ENCODE data around the gene ME3.

ME3 gene

DNA sequence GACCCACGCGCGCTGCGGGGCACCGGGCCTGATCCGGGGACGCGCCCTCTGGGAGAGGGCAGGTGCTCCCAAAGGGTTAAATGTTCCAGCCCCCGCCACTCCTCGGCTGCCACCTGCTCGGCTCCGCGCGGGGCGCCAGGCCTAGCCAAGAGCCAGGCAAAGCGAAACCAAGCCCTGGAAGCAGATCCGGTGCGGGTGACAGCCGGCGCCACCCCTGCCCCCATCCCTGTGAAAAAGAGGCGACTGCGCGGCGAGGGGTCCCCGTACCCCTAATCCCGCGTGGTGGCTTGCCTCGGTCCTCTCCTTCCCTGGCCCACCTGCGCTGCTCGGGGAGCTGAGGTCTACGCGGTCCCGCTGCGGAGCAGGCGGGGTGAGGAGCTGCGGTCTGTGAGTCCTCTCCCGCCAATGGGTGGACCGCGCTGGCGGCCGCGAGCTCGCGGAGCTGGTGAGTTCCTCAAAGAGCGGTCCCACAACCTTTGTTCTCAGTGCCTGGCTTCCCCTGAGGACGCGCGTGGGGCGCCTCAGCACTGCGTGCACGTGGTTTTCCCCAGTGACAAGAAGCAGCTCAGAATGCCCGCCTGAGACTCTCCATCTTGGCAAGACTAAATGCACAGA, at the start of gene ME3:
TSS of gene ME3 (minus strand) at position 610 of the 615 bp plus-strand sequence.
- TF ChIP-seq, protein P1, sequence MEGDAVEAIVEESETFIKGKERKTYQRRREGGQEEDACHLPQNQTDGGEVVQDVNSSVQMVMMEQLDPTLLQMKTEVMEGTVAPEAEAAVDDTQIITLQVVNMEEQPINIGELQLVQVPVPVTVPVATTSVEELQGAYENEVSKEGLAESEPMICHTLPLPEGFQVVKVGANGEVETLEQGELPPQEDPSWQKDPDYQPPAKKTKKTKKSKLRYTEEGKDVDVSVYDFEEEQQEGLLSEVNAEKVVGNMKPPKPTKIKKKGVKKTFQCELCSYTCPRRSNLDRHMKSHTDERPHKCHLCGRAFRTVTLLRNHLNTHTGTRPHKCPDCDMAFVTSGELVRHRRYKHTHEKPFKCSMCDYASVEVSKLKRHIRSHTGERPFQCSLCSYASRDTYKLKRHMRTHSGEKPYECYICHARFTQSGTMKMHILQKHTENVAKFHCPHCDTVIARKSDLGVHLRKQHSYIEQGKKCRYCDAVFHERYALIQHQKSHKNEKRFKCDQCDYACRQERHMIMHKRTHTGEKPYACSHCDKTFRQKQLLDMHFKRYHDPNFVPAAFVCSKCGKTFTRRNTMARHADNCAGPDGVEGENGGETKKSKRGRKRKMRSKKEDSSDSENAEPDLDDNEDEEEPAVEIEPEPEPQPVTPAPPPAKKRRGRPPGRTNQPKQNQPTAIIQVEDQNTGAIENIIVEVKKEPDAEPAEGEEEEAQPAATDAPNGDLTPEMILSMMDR (IDR thresholded peaks at IDR 0.05; ENCODE audit: insufficient read depth, low read length, missing control alignments) = no peak
- H3K4me3 ChIP-seq (ENCODE audit: low read depth, low read length) = peak within 1 kb of the TSS; percentile 70
- DNase-seq (ENCODE audit: low read depth, low spot score) = no peak
- POLR2A ChIA-PET = interaction anchor here (0.7 to 1.5 kb wide), 2 partner anchors 10 to 75 kb away, joined by 4 to 6 read pairs; no protein-coding TSS in a partner anchor
- CTCF ChIA-PET = interaction anchor here (1.1 to 1.5 kb wide), 2 partner anchors 10 to 65 kb away, joined by 3 read pairs; no protein-coding TSS in a partner anchor

DNA sequence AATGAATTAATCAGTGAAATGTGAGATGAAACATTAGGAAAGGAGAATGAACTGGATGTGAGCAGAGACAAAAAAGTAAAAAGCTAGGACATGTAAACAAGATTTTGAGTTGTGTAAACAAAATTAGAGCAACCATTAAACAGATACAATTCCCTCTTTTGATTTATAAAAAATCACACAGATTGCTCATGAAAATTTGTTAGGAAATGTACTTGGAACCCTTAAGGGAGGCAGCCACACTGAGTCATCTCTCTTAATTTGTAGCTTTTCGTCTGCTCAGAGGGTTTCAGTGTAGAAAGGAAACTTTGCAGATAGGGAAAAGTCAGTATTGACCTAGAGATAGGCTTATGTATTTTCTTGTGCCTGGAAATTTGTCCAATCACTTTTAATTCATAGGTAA, 49.6 kb upstream of the ME3 start:
- no peak overlapping the region for H3K4me3 ChIP-seq (ENCODE audit: low read depth, low read length)
- DNase-seq (ENCODE audit: low read depth, low spot score) = no peak
- ChIA-PET POLR2A (interaction anchor here (0.8 to 1.1 kb wide), 3 partner anchors 34 to 303 kb away, joined by 3 read pairs; no protein-coding TSS in a partner anchor), CTCF (interaction anchor here (1.0 to 1.8 kb wide), 3 partner anchors 14 to 265 kb away, joined by 3 to 7 read pairs (median 6); no protein-coding TSS in a partner anchor)
- TF ChIP-seq, protein P1 (IDR thresholded peaks at IDR 0.05; ENCODE audit: insufficient read depth, low read length, missing control alignments) = no peak

DNA sequence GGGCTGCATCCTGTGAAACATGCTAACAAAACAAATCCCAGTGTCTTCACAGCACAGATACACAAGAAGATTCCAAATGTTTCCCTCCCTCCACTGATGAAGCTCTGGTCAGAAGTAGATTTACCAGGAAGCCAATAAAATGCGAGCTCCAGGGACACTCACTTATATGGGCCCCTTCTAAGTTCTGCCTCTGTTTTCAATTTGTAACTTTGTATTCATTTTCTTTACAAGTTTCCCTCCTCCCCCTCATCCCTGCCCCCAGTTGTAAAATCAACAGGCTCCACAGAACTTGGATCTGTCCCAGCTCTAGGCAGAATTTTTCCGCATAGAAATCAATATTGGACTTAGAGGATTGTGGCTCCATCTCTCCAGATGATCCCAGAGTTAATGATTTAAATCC, 48.1 kb upstream of the ME3 start:
- POLR2A ChIA-PET = interaction anchor here (0.6 to 2.6 kb wide), 2 partner anchors 27 to 103 kb away, joined by 3 to 15 read pairs; no protein-coding TSS in a partner anchor
- TF ChIP-seq, protein P1 (IDR thresholded peaks at IDR 0.05; ENCODE audit: insufficient read depth, low read length, missing control alignments) = no peak
- DNase-seq (ENCODE audit: low read depth, low spot score) = no peak
- no peak overlapping the region for H3K4me3 ChIP-seq (ENCODE audit: low read depth, low read length)
- CTCF ChIA-PET = interaction anchor here (1.0 to 1.8 kb wide), 5 partner anchors 13 to 360 kb away, joined by 3 to 7 read pairs (median 4); no protein-coding TSS in a partner anchor

DNA sequence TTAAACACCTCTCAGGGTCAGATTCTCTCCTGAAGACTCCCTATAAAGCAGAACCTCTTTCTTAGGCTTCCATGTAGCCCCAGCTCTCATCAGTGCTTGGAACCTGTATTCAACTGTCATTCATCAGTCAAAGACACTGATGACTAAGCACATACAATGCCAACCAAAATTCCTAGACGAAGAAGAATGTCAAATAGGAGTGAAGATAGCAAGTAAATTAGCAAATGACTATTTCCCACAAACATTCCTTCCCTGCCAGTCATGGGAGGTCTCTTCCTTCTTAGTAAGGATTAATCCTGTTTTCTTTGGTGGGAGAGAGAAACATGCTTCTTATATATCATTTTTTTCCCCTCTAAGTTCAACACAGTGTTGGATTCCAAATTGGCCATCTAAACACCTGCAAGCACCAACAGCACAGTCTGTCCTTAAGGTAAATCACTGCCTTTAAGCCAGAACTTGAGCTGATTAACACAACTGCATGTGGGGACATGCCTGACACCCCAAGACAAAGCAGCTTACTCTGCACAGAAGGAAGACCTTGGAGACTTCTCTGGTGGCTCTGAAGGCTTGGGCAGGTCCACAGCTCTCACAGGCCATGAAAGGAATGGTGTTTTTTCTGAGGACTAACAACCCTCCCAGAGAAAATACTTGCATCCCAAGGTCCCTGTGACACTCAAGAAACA, 47.5 kb upstream of the ME3 start:
- CTCF ChIA-PET = interaction anchor here (0.6 to 1.3 kb wide), 5 partner anchors 14 to 359 kb away, joined by 3 to 4 read pairs (median 3); no protein-coding TSS in a partner anchor

DNA sequence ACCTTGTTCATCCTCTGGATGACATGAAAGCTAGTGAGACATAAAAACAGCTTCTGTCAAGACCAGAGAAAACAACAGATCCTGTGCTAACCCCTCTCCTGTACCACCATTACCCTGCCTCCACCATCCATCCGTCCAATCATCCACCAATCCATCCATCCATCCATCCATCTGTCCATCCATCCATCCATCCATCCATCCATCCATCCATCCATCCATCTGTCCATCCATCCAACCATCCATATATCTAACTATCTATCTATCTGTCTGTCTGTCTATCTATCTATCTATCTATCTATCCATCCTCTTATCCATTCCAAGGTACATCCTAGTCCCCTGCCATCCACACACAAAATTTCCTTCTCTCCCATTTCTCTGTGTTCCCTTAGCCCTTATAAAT, 46.6 kb upstream of the ME3 start:
- TF ChIP-seq, protein P1 (IDR thresholded peaks at IDR 0.05; ENCODE audit: insufficient read depth, low read length, missing control alignments) = no peak
- ChIA-PET CTCF (interaction anchor here (0.6 kb wide), 1 partner anchor 58 kb away, joined by 3 read pairs; no protein-coding TSS in a partner anchor), POLR2A (interaction anchor here (0.6 to 2.6 kb wide), 4 partner anchors 17 to 29 kb away, joined by 3 to 15 read pairs (median 4); no protein-coding TSS in a partner anchor)
- H3K4me3 ChIP-seq (ENCODE audit: low read depth, low read length) = no peak overlapping the region
- DNase-seq (ENCODE audit: low read depth, low spot score) = no peak

More for the DNA sequence above, 47.5 kb upstream of the ME3 start:
- no peak overlapping the region for H3K4me3 ChIP-seq (ENCODE audit: low read depth, low read length)
- TF ChIP-seq, protein P1 (IDR thresholded peaks at IDR 0.05; ENCODE audit: insufficient read depth, low read length, missing control alignments) = no peak
- POLR2A ChIA-PET = interaction anchor here (0.6 to 2.6 kb wide), 4 partner anchors 16 to 28 kb away, joined by 3 to 15 read pairs (median 4); no protein-coding TSS in a partner anchor
- DNase-seq (ENCODE audit: low read depth, low spot score) = no peak

DNA sequence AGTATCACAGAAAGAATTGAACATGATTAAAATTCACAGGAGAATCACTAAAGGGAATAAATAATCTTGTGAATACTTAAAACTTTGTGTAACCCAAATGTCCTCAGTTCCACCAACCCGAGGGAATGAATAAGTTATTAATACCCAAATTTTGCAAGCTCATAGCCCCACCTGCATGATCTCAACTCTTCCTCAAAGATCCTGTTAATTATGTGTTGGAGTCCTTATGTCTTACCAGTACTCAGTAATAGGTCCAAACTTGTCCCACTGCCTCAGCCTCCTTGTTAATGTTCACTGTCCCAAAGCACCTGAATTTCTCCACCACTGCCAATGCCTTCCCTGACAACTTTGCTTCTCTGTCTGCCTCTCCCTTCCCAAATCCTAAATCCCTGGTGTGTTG, 46.1 kb upstream of the ME3 start:
- DNase-seq (ENCODE audit: low read depth, low spot score) = no peak
- H3K4me3 ChIP-seq (ENCODE audit: low read depth, low read length) = no peak overlapping the region
- ChIA-PET POLR2A (interaction anchor here (2.6 kb wide), 1 partner anchor 29 kb away, joined by 15 read pairs; no protein-coding TSS in a partner anchor), CTCF (no interaction called here)
- TF ChIP-seq, protein P1 (IDR thresholded peaks at IDR 0.05; ENCODE audit: insufficient read depth, low read length, missing control alignments) = no peak

Measured in AG04449 (cell line).